NCI-H2171 (cell line): ENCODE measurements around the gene EXOC2.

Experiments
- DNase-seq: peaks from one replicate; lab custom pipeline; 2025; lab: John Stamatoyannopoulos, UW

Gene EXOC2

GRCh38 chr6:518218-518617, 174.7 kb downstream of the EXOC2 start:
- no peak for DNase-seq

DNA sequence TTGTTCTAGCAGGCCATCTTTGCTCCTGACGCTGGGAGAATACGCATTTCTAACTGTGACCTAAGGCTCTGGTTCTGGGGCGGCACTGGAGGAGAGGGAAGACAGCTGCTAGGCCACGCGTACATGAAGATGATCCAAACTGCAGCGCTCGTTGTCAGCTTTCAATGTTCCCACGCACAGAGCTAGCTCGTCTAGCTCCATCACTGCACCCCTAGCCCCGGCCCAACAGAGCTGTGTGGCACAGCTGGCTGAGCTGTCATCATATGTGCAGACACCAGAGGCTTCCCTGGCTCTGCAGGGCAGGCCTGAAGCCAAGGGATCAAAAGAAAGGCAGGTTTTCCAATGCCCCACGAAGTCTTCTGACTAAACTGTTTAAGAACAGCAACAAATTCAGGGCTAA, 176.7 kb downstream of the EXOC2 start:
- no peak for DNase-seq

- no peak for DNase-seq
Measured at GRCh38 chr6:515267-515666, 177.7 kb downstream of the EXOC2 start.

DNA sequence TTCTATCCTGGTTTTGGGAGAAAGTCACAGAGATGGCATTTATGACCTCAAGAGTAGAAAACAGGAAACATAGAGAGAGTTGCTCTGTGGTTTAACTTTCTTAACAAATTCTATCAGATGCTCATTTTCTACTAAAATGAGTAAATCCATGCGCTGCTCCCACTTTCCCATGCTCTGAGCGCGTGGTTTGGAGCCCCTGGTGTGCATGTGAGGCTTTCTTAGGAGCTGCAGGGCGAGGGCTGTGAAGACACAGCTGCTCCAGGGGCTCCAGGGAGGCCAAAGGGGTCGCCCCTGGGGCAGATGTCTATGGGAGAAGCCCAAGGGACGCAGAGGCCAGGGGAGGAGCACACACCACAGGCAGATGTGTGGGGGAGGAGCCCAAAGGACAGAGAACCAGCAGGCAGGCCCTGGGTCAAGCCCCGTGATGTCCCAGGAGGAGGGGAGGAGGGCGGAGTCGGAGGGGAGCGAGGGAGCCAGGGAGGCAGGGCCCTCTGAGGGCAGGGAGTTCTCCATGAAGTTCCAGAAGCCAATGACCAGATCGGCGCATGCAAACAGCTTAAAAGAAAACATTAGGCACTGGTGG, 178.5 kb downstream of the EXOC2 start:
- DNase-seq: no peak

DNA sequence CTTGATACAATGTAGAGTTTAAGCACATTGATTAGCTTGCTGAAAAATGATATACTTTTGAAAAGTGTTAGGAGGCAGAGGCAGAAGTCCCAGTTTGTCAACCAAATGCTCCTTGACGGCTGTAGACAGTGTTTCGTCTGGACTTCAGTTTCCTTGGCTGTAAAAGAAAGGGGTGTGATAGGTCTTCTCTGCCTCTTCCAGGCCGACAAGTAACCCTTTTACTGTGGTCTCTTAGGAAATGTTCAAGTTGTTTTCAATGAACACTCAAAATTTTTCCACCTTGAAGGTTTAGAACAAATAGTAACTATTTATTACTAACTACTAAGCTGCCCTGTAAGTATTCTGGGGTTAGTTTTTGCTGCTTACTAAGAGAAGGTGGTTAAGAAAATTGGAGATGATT, 179.0 kb downstream of the EXOC2 start:
- DNase-seq: no peak

DNA sequence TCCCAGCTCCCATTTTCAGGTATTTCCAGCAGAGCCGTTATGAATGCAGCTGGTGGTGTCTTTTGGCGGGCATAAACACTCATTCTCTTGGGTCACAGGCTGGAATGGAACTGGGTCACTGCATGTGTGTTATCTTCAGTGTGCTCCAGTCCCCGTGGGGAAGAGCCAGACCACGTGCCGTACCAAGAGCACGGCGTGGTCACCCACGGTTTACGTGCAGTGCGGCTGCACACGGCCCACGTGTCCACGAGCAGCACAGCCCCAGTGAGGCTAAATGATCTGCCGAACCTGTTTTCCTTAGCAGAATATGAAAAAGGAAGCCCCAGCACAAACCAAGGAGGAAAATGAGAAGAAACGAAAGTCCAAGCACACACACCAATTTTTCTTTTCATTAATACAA, 179.9 kb downstream of the EXOC2 start:
- no peak for DNase-seq

GRCh38 chr6:511488-512137, 181.3 kb downstream of the EXOC2 start:
- no peak for DNase-seq

DNA sequence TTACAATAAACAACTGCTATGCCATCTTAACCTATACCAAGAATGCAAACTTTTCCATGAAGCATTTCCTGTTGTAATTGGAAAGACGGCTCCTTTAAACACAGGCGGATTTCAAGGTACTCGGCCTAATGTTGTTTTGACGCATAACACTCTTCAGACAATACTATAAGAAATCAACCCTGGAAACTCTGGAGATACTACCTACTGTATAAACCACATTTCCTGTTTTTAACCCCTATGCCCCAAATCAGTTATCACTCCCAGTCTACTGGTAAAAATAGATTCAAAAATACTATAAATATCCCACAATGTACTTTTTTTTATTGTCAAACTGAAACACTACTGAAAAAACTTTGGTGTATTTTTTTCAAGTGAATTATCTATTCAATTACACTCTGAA, 183.3 kb downstream of the EXOC2 start:
- no peak for DNase-seq

- no peak for DNase-seq
Measured at GRCh38 chr6:508614-509013, 184.3 kb downstream of the EXOC2 start.

GRCh38 chr6:508006-508405, 184.9 kb downstream of the EXOC2 start:
- no peak for DNase-seq

- DNase-seq: no peak
Measured at GRCh38 chr6:506920-507622, 185.9 kb downstream of the EXOC2 start.

GRCh38 chr6:506508-506907, 186.4 kb downstream of the EXOC2 start:
- DNase-seq: no peak

DNA sequence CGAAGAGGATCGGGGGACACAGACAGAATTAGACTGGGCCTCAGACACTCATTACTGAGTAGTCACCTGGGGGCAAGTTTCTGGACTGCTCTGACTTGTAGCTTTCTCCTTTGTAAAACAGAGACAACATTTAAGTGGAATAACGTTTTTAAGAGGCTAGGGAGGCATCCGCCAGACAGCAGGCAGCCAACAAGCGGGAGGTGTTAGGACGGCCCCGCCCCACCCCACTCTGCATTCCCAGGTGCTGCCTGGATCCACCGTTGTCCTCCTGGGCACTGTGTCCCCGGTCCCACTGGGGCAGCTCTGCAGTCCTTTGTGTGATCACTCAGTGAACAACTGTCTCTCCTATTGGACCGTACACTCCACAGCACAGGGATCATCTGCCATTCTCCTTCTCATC, 187.6 kb downstream of the EXOC2 start:
- DNase-seq: no peak

GRCh38 chr6:504446-504980, 188.4 kb downstream of the EXOC2 start:
- DNase-seq: no peak

DNA sequence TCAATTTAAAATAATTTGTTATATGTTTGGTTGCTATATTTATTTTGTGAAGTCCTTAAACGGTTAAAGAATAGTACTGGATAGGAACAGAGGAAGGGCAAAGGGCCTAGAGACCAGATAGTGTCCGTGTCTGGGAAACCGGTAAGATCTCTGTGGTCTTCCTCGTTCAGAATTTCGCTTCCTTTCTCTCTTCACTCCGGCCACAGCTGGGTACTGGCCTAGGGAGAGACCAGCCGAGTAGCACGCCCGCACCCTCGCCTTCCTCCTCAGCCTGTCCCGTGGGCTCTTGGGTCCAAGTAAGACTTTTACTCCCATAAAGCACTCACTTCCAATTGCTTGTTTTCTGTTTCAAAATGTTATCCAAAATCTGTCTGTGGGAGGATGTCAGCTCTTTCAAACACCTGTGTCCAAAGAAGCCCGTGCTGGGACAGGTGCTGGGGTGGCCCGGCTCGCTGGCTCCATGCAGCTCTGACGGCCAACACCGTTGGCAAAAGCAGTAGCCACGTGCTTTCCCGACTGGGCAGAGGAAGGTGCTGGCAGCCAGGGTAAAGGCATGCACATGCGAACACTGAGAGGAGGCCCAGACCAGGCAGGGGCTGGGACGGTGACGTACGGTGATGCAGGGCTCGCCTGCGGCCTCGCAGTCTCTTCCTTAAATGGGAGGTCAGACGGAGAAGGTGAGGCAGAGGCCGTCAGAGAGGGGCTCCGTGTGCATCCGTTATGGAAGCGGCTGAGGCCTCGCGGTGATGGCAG, 189.2 kb downstream of the EXOC2 start:
- DNase-seq: no peak

DNA sequence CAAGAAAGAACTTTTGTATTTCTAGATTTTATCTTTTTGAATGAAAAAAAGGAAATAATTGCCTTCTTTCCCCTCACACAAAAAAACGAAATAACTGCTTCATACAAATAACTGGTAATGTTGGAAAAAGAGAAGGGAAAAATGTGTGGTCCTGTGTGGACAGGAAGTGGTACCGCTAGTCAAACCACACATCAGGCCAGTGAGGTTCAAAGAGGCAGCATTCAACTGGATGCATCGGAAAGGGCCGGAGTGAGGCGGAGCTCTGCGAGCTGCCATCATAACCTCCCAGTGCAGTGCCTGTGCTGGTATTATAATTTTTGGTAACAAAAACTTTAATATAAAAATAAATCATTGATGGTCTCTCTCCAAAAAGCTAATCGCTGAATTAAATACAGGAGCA, 190.2 kb downstream of the EXOC2 start:
- DNase-seq: no peak

DNA sequence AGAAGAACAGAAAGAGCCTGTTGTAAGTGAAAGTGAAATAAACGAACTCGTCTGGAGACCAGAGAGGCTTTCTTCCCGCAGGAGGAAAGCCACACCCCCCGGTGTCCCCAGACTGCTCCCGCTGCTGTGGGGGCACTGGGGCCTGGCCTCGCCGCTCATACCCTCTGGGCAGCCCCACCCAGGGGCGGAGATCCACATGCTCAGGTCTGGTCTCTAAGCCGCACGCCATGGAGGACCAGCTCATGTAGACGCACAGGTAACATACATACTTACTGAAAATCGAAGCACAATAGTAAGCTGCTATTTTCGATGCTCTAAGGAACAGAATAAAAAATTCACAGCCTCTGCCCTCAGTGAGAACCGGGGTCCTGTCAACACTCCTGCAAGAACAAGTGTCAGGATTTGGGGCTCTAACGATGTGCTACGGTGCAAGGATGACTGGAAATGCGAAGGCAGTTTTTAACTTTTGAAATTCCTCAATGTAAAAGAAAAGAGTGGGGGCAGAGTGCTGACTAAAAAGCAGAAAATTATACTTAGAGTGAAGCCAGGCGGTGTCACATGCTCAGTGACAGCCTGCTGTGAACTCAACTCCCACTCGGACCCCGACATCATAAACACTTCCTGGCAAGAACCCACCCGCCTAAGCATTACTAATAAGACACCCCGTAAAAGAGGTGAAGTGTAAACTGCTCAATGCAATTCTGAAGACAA, 190.9 kb downstream of the EXOC2 start:
- DNase-seq: no peak

DNA sequence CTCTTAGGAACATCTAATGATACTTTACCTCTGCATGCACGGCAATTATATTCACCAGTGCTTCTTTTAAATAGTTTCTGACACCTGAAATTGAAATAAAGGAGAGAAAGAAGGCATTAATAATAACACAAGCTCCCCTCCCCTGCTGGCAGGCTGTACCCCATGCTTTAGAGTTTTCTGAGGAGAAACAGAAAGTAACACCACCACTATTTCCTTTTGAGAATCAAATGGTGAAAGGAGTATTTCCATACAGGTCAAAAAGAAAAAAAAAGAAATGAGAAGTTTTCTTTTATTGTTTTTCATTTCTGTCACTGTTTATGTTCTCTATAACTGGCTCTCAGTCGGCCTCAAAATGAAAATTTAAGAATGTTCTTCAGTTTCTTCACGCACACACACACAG, 193.3 kb downstream of the EXOC2 start:
- DNase-seq: no peak

GRCh38 chr6:498795-499231, 194.1 kb downstream of the EXOC2 start:
- no peak for DNase-seq

GRCh38 chr6:497258-497657, 195.7 kb downstream of the EXOC2 start:
- DNase-seq: peak; percentile 13

- no peak for DNase-seq
Measured at GRCh38 chr6:496649-497048, 196.3 kb downstream of the EXOC2 start.

GRCh38 chr6:494394-494793, 198.5 kb downstream of the EXOC2 start:
- DNase-seq: no peak
